Suprapubic skin (tissue), 4 donors: ENCODE results near the gene DDAH1. TPM values are rescaled to one million over a fixed set of nuclear protein-coding genes. Genes with fewer than 3 reads are reported as not detected.

ENCODE experiments used
- DNase-seq, 2 donors: peaks; one replicate each; pipeline ENCODE4 v3.0.0-alpha.2; 2019; ENCODE audit warnings: low spot score in 2 of 2
- H3K27ac ChIP-seq: fragments of 200-600 bp; sonication (generic); one replicate; pipeline ENCODE4 v1.5.1; 2019
- H3K27me3 ChIP-seq: fragments of 200-600 bp; sonication (generic); one replicate; pipeline ENCODE4 v1.5.1; 2019
- H3K36me3 ChIP-seq: fragments of 200-600 bp; sonication (generic); one replicate; pipeline ENCODE4 v1.5.1; 2019
- H3K4me1 ChIP-seq: fragments of 200-600 bp; sonication (generic); one replicate; pipeline ENCODE4 v1.5.1; 2019
- H3K4me3 ChIP-seq: fragments of 200-600 bp; sonication (generic); one replicate; pipeline ENCODE4 v1.5.1; 2019; ENCODE audit warnings: mild to moderate bottlenecking
- H3K9me3 ChIP-seq: fragments of 200-600 bp; sonication (generic); one replicate; pipeline ENCODE4 v1.5.1; 2019
- EP300 ChIP-seq: sonication (generic); formaldehyde crosslinking; IDR thresholded peaks from one replicate; pipeline ENCODE4 v1.6.1; 2017; ENCODE audit warnings: antibody characterized with exemption
- POLR2A ChIP-seq, 2 donors: fragments of 450-650 bp; IDR thresholded peaks; one replicate each; pipeline ENCODE4 v1.6.1; 2017; ENCODE audit warnings: antibody characterized with exemption in 2 of 2, mild to moderate bottlenecking in 2 of 2, moderate library complexity in 2 of 2
- POLR2AphosphoS5 ChIP-seq, 3 donors: sonication (generic); formaldehyde crosslinking; IDR thresholded peaks; one replicate each; pipeline ENCODE4 v1.6.1; 2017; ENCODE audit warnings: antibody characterized with exemption in 3 of 3
- WGBS: methylation state at CpG from one replicate; pipeline ENCODE4 v1.1.5; 2018; 5-methylcytosine and 5-hydroxymethylcytosine counted together
- total RNA-seq, 4 donors: library from RNA; depleted of rRNA; stranded (reverse); fragments of >200 nt; gene quantifications; one replicate each; pipeline ENCODE4 v1.1.0, GENCODE V29; 2016
- TF ChIP-seq, protein P1 (sequence below), 2 donors: fragments of 200-600 bp in 1 of 2; fragments of 450-650 bp in 1 of 2; sonication (generic) in 1 of 2; IDR thresholded peaks; one replicate each; pipeline ENCODE4 v1.5.1; 2016 to 2019; ENCODE audit warnings: antibody characterized with exemption in 2 of 2, mild to moderate bottlenecking in 1 of 2, moderate library complexity in 1 of 2

DDAH1 gene
- total RNA-seq, 4 donors from 2014 or later: 10.4 to 19.6 (median 15.5) TPM

DNA sequence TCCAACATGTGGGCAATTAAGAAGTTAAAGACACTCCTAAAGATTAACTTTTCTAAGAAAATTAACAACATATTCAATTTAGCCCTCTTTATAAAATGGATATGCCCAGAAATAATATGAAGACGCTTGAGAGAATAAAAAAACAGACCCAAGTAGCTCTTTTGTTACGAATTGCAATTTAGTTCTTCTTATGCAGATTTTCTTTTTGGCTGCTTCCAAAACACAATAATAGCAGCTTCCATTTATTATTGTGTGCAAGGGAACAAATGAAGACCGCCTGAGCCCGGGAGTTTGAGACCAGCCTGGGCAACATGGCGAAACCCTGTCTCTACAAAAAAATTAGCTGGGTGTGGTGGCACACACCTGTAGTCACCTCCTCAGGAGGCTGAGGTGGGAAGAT lies 138.1 kb downstream of the DDAH1 start:
- Histone ChIP-seq H3K36me3 (no peaks in the 10 kb centered on the region), H3K4me1 (peaks cover 11% of the 10 kb centered on the region), H3K9me3 (no peaks in the 10 kb centered on the region), H3K4me3 (no peak overlapping the region), H3K27ac (no peak overlapping the region), H3K27me3 (no peaks in the 10 kb centered on the region)
- no peak for DNase-seq
- 97% methylated on average over 5 of the region's 5 CpGs for WGBS
- TF ChIP-seq POLR2A (IDR thresholded peaks at IDR 0.05): no peak
- TF ChIP-seq, protein P1, sequence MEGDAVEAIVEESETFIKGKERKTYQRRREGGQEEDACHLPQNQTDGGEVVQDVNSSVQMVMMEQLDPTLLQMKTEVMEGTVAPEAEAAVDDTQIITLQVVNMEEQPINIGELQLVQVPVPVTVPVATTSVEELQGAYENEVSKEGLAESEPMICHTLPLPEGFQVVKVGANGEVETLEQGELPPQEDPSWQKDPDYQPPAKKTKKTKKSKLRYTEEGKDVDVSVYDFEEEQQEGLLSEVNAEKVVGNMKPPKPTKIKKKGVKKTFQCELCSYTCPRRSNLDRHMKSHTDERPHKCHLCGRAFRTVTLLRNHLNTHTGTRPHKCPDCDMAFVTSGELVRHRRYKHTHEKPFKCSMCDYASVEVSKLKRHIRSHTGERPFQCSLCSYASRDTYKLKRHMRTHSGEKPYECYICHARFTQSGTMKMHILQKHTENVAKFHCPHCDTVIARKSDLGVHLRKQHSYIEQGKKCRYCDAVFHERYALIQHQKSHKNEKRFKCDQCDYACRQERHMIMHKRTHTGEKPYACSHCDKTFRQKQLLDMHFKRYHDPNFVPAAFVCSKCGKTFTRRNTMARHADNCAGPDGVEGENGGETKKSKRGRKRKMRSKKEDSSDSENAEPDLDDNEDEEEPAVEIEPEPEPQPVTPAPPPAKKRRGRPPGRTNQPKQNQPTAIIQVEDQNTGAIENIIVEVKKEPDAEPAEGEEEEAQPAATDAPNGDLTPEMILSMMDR (IDR thresholded peaks at IDR 0.05): no peak
- TF ChIP-seq EP300: no peak
- TF ChIP-seq POLR2AphosphoS5 (IDR thresholded peaks at IDR 0.05): no peak

DNA sequence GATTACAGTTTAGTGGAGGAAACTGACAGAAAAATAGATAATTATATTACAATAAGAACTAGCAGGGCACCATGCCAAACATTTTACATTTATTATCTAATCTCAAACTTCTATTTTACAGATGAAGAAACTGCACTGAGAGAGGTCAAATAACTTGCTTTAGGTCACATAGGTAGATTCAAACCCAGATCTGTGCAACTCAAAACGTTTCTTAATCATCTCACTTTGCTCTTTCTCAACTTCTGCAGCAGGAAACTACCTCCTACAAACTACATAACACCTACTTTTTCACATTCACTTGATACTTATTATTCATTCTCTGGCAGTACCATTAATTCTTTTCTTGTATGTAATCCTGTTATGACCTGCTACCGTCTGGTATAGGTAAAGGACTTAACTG lies 138.6 kb downstream of the DDAH1 start:
- whole genome bisulfite sequencing: 73% methylated on average over 2 of the region's 2 CpGs
- H3K36me3 ChIP-seq: no peaks in the 10 kb centered on the region
- DNase-seq: no peak
- H3K27ac ChIP-seq: no peak overlapping the region
- no peak overlapping the region for H3K4me3 ChIP-seq
- peaks cover 12% of the 10 kb centered on the region for H3K4me1 ChIP-seq
- no peaks in the 10 kb centered on the region for H3K9me3 ChIP-seq
- H3K27me3 ChIP-seq: no peaks in the 10 kb centered on the region
- no peak for TF ChIP-seq POLR2A (IDR thresholded peaks at IDR 0.05)

DNA sequence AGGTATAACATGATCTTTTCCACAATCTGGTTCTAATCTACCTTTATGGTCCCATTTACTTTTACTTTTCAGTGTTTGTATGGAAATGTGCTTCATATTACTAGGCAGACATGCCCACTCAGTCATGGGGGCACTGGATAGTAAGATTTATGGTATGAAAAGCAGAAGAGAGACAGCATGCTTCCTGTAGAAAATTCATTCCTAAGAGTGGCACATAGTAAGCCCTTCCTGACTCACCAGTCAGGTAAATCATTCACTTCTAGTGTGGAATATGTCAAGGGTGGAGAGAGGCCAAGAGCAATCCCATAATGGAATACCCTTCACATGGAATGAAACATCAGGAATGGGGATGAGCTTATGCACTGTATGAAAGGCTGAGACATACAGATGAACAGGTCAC lies 139.0 kb downstream of the DDAH1 start:
- no peak for DNase-seq
- Histone ChIP-seq H3K36me3 (no peaks in the 10 kb centered on the region), H3K27ac (no peak overlapping the region), H3K4me3 (no peak overlapping the region), H3K9me3 (no peaks in the 10 kb centered on the region), H3K4me1 (peaks cover 14% of the 10 kb centered on the region), H3K27me3 (no peaks in the 10 kb centered on the region)
- TF ChIP-seq, protein P1 (IDR thresholded peaks at IDR 0.05): no peak
- no peak for TF ChIP-seq POLR2A (IDR thresholded peaks at IDR 0.05)
- no peak for TF ChIP-seq POLR2AphosphoS5 (IDR thresholded peaks at IDR 0.05)
- TF ChIP-seq EP300: no peak

DNA sequence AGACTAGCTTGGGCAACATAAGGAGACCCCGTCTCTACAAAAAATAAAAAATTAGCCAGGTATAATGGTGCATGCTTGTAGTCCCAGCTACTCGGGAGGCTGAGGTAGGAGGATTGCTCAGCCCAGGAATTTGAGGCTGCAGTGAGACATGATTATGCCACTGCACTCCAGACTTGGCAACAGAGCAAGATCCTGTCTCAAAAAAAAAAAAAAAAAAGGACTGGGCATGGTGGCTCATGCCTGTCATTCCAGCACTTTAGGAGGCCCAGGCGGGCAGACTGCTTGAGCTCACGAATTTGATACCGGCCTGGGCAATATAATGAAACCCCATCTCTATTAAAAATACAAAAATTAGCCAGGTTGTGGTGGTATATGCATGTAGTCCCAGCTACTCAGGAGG lies 141.2 kb downstream of the DDAH1 start:
- Histone ChIP-seq H3K27me3 (no peaks in the 10 kb centered on the region), H3K4me3 (no peak overlapping the region), H3K4me1 (peaks cover 11% of the 10 kb centered on the region), H3K36me3 (no peaks in the 10 kb centered on the region), H3K27ac (no peak overlapping the region), H3K9me3 (no peaks in the 10 kb centered on the region)
- WGBS: 83% methylated on average over 5 of the region's 5 CpGs
- no peak for DNase-seq
- no peak for TF ChIP-seq POLR2A (IDR thresholded peaks at IDR 0.05)
- TF ChIP-seq, protein P1 (IDR thresholded peaks at IDR 0.05): no peak
- TF ChIP-seq POLR2AphosphoS5 (IDR thresholded peaks at IDR 0.05): no peak
- TF ChIP-seq EP300: no peak

DNA sequence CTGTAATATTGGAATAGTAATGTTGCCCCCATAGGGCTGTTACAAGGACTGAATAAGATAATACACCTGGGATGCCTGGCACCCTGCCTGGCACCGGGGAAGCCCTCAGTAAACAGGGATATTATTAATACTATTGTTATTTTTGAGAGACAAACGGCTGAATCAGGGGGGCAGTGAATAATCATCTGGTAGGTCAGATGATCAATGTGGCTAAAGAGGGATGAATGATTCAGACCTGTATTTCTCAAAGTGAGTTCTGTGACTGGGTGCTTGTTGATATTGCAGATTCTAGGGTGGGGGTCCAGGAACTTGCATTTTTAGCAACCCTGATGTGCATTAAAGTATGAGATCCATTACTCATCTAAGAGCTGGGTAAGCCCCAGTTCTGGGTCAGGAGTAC lies 142.3 kb downstream of the DDAH1 start:
- Histone ChIP-seq H3K27me3 (no peaks in the 10 kb centered on the region), H3K27ac (no peak overlapping the region), H3K36me3 (no peaks in the 10 kb centered on the region), H3K4me1 (peaks cover 11% of the 10 kb centered on the region), H3K4me3 (no peak overlapping the region), H3K9me3 (no peaks in the 10 kb centered on the region)
- DNase-seq: no peak
- no peak for TF ChIP-seq POLR2AphosphoS5 (IDR thresholded peaks at IDR 0.05)
- no peak for TF ChIP-seq EP300
- no peak for TF ChIP-seq POLR2A (IDR thresholded peaks at IDR 0.05)
- TF ChIP-seq, protein P1 (IDR thresholded peaks at IDR 0.05): no peak
- WGBS: 79% methylated on average over 2 of the region's 2 CpGs

DNA sequence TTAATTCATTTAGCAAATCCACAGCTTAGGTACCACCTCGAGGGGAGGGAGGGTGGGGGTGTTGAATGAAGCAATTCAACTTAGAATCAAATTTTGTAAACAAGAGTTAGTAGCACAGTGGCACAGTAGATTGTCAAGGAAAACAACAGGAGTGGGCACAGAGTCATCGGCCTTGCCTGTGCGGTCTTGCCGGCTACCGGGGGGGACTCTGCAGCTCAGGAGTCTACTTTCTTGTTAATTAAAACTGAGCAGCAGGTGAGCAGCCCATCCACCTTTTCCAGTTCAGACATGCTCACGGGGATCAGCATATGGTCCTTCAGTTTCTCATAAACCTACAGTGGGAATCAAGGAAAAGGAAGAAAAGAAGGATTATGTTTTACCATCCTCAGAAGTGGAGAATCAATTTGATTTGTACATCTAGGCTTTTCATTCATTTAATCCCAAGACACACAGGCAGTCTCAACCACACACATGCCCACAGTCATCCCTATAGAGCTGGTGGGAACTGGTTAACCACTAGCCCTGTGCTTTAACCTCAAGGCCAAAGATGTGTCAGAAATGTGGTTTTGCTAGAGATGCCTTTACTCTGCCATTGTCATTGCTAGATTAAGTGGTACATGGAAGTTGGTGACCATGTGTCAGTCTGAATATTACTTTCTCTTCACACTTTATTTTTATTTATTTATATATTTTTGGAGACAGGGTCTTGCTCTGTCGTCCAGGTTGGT lies 143.6 kb downstream of the DDAH1 start:
- Histone ChIP-seq H3K36me3 (no peaks in the 10 kb centered on the region), H3K4me1 (peaks cover 11% of the 10 kb centered on the region), H3K27ac (no peak overlapping the region), H3K4me3 (no peak overlapping the region), H3K9me3 (no peaks in the 10 kb centered on the region), H3K27me3 (no peaks in the 10 kb centered on the region)
- 71% methylated on average over 7 of the region's 7 CpGs for whole genome bisulfite sequencing
- TF ChIP-seq, protein P1 (IDR thresholded peaks at IDR 0.05): no peak
- TF ChIP-seq EP300: no peak
- TF ChIP-seq POLR2AphosphoS5 (IDR thresholded peaks at IDR 0.05): no peak
- TF ChIP-seq POLR2A (IDR thresholded peaks at IDR 0.05): no peak
- DNase-seq: no peak
